HG03064 (cell line): ENCODE results near the gene OR1A2.
"Not testable (repeated sequence)": the region's sequence is repeated elsewhere in the genome, so short reads cannot be mapped to it uniquely, and the experiment has no call there.

Experiments used
- ATAC-seq: cut with Tn5 transposase; IDR thresholded peaks from one replicate; pipeline ENCODE4 v1.9.1; 2021; ENCODE audit warnings: low read depth; ENCODE audit not compliant: unreplicated experiment

The OR1A2 gene, protein sequence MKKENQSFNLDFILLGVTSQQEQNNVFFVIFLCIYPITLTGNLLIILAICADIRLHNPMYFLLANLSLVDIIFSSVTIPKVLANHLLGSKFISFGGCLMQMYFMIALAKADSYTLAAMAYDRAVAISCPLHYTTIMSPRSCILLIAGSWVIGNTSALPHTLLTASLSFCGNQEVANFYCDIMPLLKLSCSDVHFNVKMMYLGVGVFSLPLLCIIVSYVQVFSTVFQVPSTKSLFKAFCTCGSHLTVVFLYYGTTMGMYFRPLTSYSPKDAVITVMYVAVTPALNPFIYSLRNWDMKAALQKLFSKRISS

DNA sequence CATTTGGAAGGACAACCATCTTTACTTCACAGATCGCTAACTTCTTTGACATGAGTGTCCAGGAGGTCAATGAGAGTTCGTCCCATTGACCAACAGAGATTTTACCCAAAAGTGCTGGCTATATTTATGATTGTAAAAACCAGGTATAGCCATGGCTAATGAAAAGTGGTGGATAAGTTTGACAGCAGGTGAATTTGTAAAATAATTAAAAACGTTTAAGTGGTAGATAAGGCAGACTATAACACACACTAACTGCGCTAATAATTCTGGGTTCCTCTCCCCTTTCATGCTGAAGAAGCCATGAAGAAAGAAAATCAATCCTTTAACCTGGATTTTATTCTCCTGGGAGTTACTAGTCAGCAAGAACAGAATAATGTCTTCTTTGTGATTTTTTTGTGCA is at the start of gene OR1A2:
Gene OR1A2, plus strand, starts transcription at position 301 of the 400 bp plus-strand sequence. Its CDS starts 0 bp downstream, at position 301.
- ATAC-seq = no peak

DNA sequence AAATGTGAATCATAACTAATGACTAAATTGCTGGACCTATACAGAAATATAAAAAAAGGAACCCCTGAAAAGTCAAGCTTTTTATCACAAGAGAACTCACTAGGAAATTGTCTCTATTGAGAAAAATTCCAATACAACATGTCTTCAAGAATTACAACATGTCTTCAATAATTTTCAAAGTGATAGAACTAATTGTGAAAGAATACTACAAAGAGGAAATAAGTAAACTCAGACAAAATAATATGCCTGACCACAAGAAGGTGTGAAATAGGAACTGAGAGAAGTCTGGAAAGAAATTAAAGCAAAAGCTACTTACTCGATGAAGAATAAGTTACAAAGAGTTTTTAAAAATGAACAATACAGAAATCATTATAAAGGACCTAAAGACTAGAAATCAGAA is 40.1 kb upstream of the OR1A2 start:
- ATAC-seq = no peak

DNA sequence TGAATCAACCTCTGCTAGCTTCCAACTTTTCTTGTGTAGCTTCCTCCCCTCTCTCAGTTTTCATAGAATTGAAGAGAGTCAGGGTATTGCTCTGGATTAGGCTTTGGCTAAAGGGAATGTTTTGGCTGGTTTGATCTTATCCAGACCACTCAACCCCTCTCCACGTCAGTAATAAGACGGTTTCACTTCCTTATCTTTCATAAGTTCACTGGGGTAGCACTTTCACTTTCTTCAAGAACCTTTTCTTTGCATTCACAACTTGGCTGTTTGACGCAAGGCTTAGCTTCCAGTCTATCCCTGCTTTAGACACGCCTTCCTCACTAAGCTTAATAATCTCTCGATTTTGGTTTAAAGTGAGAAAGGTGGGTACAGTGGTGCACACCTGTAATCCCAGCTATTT is 29.7 kb upstream of the OR1A2 start:
- no peak for ATAC-seq

DNA sequence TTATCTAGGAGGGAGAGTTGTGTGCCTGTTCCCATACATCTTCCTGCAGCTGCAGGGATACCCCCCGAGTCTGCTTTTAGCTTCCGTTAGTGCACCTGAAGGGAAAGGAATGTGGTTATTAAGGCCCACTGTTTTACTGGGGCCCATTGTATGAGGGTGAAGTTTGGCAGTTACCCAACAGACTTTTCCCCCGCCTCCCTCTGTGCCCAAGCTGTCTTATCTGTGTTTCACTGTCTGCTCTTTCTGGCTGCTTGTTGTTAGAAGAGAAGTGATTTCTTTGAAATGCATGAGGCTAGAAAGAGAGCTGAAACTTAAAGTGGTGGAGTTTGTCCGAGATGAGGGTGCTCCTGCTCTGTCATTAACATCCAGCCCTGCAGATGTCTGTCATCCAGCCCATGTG is 7.4 kb upstream of the OR1A2 start:
- ATAC-seq = no peak

DNA sequence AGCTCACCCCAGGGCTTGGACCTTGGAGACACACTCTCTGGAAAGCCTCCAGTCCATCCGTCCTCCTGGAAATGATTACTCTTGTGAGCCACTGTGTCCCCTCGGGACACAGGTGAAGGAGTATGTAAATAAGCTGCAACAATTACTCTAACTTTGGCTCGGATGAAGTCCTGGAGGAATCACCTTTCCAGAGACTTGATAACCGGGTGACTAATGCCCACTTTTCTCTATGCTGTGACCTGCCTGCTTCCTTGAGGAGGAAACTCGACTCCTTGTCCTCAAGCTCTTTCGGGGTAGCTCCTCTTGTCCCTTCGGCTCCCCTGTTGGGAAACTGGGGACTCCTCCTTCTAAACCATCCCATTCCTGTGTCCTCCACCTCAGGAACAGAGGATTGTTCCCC is 10.0 kb downstream of the OR1A2 start, which contains the start of gene OR1A1:
Gene OR1A1, plus strand, starts transcription at position 301 of the 400 bp plus-strand sequence. CDS start 7,954 bp downstream, outside the sequence.
- no peak for ATAC-seq

DNA sequence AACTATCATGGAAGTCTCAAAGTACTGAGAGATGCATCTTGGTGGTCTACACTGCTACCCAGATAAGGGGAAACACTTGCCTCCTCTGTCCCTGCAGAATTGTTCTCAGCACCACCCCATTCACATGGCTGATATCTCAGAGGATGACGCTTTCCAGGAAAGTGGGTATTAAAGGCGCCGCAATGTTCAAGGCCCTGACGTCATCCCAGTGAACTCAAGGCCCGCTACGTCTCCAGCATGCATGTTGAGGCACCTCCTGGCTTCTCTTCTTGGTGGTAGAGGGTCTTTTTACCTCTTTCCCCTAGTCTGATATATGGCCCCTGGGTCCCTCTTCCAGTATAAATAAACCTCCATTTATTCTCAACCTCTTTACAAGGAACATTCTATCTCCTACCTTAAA is 11.2 kb downstream of the OR1A2 start:
- no peak for ATAC-seq

DNA sequence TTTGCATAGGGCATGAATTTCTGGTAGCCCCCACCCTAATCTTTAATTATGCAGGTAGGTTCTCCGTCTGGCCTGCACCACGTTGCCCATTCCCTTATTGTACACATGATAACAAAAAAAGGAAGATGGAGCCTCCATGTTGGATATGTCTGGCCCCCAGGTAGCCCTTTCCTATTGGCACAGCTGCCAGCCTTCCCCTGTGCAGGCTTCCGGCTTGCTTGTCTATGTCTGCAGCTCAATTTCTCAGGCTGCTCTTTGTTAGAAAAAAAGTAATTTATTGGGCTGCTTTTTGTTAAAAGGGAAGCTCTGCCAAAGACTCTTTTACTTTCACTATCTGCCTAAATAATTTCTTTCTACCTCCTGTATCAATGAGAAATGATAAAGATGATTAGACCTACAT is 15.7 kb downstream of the OR1A2 start:
- ATAC-seq = no peak

DNA sequence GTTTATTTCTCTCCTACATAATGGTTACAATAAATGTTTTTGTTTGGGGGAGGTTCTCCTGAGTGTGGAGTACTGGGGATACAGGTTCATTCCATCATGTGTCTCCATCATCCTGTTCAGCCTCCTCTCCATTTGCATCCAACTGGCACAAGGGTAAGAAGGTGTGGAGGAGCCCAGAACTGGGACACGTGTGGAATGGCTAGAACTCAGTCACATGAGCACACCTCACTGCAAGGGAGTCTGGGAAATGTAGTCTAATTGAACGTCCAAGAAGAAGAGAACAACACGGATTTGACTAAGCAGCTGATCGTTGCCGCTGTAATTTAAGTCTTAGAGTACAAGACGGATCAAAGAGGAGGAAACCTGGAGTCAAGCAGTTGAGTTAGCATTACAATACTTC is 16.3 kb downstream of the OR1A2 start:
- no peak for ATAC-seq

DNA sequence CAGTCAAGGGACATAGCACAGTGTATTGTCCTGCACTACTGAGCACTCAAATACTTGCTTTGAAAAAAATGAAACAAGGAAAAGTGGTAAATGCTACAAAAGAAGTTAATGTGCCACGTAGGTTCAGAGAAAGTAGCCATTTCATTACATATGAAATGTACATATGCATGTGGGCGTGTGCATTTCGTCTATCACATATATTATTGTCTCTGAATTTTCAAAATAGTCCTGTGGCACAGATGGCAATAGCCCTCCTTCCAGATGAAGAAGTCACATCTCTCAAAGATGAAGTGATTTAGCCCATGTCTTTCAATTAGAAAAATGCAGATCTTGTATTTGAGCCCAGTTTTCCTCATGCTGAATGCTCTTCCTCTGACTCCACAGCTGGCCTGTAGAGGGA is 22.7 kb downstream of the OR1A2 start:
- ATAC-seq = not testable (repeated sequence)

DNA sequence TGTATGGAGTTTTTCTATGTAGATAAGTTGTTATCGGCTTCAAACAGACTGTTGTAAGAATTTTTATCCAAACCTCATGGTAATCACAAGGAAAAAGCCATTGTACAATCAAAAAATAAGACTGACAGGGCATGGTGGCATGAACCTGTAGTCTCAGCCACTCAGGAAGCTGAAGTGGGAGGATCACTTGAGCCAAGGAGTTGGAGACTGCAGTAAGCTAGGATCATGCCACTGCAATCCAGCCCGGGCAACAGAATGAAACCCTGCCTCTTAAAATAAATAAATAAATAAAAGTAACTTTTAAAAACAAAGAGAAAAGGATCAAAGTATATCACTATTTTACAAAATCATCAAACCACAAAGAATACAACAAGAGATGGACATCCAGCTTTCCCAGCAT is 24.5 kb downstream of the OR1A2 start:
- ATAC-seq = no peak

DNA sequence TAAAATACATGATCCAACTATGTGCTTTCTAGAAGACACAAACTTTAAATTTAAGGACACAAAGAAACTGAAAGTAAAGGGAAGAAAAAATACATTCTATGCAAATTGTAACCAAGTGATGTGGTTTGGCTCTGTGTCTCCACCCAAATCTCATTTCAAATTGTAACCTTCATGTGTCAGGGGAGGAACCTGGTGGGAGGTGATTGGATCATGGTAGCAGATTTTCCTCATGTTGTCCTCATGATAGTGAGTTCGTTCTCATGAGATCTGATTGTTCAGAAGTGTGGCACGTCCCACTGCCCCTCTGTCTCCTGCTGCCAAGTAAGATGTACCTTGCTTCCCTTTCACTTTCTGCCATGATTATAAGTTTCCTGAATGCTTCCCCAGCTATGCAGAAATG is 25.2 kb downstream of the OR1A2 start:
- ATAC-seq = no peak

DNA sequence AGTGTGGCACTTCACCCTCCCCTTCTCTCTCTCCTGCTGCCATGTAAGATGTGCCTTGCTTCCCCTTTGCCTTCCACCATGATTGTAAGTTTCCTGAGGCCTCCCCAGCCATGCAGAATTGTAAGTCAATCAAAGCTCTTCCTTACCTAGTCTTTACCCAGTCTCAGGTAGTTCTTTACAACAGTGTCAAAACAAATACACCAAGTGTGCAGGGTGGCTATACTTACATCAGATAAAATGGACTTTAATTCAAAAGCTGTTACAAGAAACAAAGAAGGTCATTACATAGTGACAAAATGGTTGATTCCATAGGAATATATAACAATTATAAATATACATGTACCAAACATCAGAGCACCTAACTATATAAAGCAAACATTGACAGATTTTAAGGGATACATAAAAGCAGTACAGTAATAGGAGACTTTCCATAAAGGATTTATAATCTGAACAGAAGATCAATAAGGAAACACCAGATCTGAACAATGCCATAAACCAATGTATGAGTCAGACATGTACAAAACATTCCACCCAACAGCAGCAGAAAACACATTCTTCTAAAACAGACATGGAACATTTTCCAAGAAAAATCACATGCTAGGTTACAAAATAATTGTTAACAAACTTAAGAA is 27.5 kb downstream of the OR1A2 start:
- not testable (repeated sequence) for ATAC-seq

DNA sequence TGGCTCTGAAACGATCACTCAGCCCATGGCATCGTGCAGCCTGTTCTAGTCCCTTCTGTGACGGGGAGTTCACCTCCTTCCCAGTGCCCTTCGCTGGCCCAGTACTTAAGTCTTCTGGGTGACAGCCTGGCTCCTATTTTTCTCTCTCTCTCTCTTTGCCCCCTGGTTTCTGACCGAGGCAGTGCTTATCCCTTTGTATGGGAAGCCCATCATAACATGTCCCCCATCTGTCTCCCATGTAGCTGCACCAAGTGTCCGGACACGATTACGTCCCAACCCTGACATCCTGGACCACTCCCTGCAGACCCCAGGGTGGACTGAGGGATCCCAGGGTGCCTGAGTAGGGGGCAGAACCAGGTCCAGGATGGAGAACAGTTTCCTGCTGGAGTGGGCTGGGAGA is 35.0 kb downstream of the OR1A2 start:
- not testable (repeated sequence) for ATAC-seq

DNA sequence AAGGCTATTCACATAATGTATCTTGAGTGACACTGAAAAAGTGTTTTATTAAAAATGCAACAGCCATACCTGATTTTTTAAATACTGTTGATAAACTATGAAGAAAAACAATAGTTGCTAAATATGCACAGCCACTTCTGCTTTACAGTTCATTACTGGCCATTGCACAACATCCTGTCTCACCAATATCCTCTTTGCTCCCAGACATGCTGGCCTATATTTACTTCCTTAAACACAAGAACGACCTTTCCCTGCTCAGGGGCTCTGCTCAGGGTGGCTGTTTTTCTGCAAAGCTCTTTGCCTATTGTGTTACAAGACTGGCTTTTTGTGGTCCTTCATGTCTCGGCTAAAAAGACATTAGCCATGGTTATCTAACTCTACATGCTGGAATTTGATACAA is 41.4 kb downstream of the OR1A2 start:
- ATAC-seq = not testable (repeated sequence)

DNA sequence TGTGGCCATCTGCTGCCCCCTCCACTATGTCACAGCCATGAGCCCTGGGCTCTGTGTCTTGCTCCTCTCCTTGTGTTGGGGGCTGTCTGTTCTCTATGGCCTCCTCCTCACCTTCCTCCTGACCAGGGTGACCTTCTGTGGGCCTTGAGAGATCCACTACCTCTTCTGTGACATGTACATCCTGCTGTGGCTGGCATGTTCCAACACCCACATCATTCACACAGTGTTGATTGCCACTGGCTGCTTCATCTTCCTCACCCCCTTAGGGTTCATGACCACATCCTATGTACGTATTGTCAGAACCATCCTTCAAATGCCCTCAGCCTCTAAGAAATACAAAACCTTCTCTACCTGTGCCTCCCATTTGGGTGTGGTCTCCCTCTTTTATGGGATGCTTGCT is 43.7 kb downstream of the OR1A2 start:
- ATAC-seq = not testable (repeated sequence)

DNA sequence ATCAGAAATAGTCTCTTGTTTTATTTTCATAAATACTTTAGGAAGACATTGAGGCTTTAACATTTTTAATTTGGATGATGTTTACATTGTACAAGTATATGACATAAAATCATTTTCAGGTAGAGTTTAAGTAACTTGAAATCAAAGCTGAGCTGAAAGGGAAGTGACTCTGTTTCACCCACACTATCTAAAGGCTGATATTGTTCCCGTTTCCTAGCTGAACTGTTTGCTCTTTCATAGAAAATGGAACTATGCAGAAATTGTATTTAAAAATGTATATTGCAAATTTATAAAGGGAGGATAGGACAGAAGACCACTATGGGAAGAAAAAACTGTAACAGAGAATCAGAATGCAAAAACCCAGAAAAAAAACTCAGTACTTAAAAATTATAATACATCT is 47.5 kb downstream of the OR1A2 start:
- not testable (repeated sequence) for ATAC-seq
